Nephron (organoid): ENCODE results near the gene ARHGEF3.

Experiments used
- H3K27ac Mint-ChIP-seq, 3 experiments: 2 replicates each; pipeline ENCODE4 v1.8.0; 2020; ENCODE audit warnings: mixed read lengths in 3 of 3, mild to moderate bottlenecking in 2 of 3, moderate library complexity in 1 of 3
- H3K27me3 Mint-ChIP-seq: 2 replicates; pipeline ENCODE4 v1.8.0; 2021; ENCODE audit warnings: low read depth, mild to moderate bottlenecking, moderate library complexity, mixed read lengths
- H3K36me3 Mint-ChIP-seq: 2 replicates; pipeline ENCODE4 v1.8.0; 2020; ENCODE audit warnings: low read depth, mixed read lengths
- H3K4me1 Mint-ChIP-seq: 2 replicates; pipeline ENCODE4 v1.8.0; 2020; ENCODE audit warnings: mixed read lengths
- H3K4me3 Mint-ChIP-seq, 3 experiments: 2 replicates each; pipeline ENCODE4 v1.8.0; 2020; ENCODE audit warnings: mild to moderate bottlenecking in 3 of 3, mixed read lengths in 3 of 3, moderate library complexity in 2 of 3
- H3K9me3 Mint-ChIP-seq: 2 replicates; pipeline ENCODE4 v1.8.0; 2020; ENCODE audit warnings: mixed read lengths
- TF ChIP-seq, protein P1 (sequence below), 3 experiments: fragments of 200-600 bp; sonication (generic); IDR thresholded peaks; one replicate each; pipeline ENCODE4 v1.5.0; 2021; ENCODE audit warnings: antibody characterized with exemption in 3 of 3; ENCODE audit not compliant: unreplicated experiment in 3 of 3

The ARHGEF3 gene

DNA sequence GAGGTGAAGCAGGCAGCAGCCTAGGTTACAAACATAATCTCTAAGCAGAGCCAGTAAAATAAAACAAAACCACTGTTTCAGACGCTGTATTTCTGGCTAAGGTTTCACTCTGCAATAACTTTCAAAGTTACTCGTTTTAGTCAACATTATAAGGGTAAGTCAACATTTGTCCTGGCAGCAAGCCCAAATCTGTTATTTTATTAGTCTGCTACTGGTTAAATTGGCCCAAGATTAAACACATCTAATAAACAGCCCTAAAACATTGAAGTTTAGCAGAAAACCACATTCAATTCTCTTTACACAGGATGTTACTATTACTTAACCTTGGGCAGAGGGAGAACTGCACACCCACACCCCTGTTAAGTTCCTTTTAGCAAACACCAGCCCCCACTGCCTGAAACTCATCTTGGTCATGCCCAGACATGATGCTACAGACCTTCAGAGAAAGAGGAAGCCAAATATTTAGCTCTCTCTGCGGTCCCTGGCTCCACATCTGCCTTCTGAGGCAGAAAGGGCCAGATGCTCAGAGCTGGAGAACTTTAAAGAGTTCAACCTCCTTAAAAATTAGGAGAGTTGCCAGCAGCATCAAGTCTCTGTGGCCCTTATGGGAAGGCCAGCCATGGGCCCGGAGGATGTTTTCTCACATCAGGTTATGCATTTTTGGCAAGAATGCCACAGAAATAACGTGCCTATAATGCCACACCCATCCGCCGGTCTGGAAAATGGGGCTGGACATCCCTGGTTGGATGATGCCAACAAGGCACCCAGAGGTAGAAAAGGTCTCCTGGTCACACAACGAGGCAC is 17.9 kb downstream of the ARHGEF3 start:
- H3K27ac Mint-ChIP-seq, result peak overlapping the region; percentile 80 to 91 (median 81)
- TF ChIP-seq, protein P1, sequence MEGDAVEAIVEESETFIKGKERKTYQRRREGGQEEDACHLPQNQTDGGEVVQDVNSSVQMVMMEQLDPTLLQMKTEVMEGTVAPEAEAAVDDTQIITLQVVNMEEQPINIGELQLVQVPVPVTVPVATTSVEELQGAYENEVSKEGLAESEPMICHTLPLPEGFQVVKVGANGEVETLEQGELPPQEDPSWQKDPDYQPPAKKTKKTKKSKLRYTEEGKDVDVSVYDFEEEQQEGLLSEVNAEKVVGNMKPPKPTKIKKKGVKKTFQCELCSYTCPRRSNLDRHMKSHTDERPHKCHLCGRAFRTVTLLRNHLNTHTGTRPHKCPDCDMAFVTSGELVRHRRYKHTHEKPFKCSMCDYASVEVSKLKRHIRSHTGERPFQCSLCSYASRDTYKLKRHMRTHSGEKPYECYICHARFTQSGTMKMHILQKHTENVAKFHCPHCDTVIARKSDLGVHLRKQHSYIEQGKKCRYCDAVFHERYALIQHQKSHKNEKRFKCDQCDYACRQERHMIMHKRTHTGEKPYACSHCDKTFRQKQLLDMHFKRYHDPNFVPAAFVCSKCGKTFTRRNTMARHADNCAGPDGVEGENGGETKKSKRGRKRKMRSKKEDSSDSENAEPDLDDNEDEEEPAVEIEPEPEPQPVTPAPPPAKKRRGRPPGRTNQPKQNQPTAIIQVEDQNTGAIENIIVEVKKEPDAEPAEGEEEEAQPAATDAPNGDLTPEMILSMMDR (IDR thresholded peaks at IDR 0.05; ENCODE audit: unreplicated experiment in 3 of 3), result no peak
- peaks cover 4% of the 10 kb centered on the region for H3K36me3 Mint-ChIP-seq
- no peaks in the 10 kb centered on the region for H3K27me3 Mint-ChIP-seq
- no peaks in the 10 kb centered on the region for H3K9me3 Mint-ChIP-seq
- H3K4me1 Mint-ChIP-seq, result peaks cover 63% of the 10 kb centered on the region
- peak overlapping the region in 2 of 3 experiments; percentile 31 to 38 for H3K4me3 Mint-ChIP-seq

DNA sequence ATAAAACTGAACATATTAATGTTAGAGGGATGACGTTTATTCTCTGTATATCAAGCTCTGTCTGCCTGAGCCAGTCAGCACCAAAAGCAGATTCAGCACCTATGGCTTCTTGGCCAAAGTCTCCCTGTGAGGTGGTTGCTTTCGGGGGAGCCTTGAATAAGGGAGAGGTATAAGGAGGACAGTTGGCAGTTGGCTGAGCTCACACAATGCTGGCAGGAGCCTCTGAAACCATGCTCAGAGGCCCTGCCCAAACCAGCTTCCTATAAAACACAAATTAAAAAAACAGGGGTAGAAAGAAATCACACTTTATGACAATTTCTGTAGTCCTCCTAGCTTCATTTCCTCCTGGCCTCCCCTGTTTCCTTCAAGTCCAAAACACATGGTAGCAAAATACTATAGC is 18.8 kb downstream of the ARHGEF3 start:
- Mint-ChIP-seq H3K4me1 (peaks cover 60% of the 10 kb centered on the region), H3K36me3 (peaks cover 4% of the 10 kb centered on the region), H3K27me3 (no peaks in the 10 kb centered on the region), H3K9me3 (no peaks in the 10 kb centered on the region), H3K4me3 (peak overlapping the region in 2 of 3 experiments; percentile 34 to 40), H3K27ac (peak overlapping the region; percentile 80 to 91 (median 81))
- TF ChIP-seq, protein P1 (IDR thresholded peaks at IDR 0.05; ENCODE audit: unreplicated experiment in 3 of 3), result no peak

DNA sequence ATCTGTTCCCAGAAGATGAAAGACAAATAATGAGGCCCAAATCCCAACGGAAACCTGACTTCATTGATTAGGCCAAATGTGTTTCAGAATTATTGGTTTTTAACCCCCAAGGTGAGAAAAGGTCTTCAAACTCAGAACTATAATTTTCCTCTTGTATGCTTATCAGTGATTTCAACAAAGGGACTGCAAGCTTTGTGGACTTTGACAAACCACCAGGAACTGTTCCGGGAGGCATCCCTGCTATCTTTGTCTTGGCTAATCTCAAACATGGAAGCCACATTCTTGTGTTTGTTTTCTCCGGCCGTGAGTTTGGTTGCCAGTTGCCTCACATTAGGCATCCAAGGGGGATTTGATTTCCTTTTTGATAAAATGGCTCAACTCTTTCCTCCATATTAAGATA is 19.5 kb downstream of the ARHGEF3 start:
- Mint-ChIP-seq H3K4me1 (peaks cover 63% of the 10 kb centered on the region), H3K27me3 (no peaks in the 10 kb centered on the region), H3K4me3 (no peak overlapping the region), H3K27ac (peak overlapping the region; percentile 37 to 81 (median 80)), H3K36me3 (peaks cover 4% of the 10 kb centered on the region), H3K9me3 (no peaks in the 10 kb centered on the region)
- TF ChIP-seq, protein P1 (IDR thresholded peaks at IDR 0.05; ENCODE audit: unreplicated experiment in 3 of 3), result no peak

DNA sequence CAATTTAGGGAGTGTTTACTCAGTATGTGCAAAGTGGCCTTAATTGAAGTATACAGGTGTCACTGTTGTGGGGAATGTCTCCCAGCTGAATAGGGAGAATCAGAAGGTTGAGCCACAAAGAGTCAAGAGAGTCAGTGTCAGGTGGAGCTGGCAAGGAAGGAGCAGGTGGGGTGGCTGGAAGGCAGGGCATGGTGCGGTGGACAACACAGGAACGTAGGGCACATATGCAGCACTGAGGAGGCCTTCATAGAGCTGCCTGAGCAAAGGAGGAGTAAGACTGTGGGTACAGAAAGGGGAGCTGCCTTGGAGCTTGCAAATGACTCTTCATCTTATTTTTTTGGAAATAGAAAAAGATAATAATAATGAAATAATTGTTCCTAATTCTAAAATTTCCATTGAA is 20.0 kb downstream of the ARHGEF3 start:
- Mint-ChIP-seq H3K9me3 (no peaks in the 10 kb centered on the region), H3K27ac (peak overlapping the region; percentile 37 to 81 (median 68)), H3K27me3 (no peaks in the 10 kb centered on the region), H3K36me3 (peaks cover 4% of the 10 kb centered on the region), H3K4me1 (peaks cover 62% of the 10 kb centered on the region), H3K4me3 (peak overlapping the region in 2 of 3 experiments; percentile 26 to 37)
- TF ChIP-seq, protein P1 (IDR thresholded peaks at IDR 0.05; ENCODE audit: unreplicated experiment in 3 of 3), result no peak

DNA sequence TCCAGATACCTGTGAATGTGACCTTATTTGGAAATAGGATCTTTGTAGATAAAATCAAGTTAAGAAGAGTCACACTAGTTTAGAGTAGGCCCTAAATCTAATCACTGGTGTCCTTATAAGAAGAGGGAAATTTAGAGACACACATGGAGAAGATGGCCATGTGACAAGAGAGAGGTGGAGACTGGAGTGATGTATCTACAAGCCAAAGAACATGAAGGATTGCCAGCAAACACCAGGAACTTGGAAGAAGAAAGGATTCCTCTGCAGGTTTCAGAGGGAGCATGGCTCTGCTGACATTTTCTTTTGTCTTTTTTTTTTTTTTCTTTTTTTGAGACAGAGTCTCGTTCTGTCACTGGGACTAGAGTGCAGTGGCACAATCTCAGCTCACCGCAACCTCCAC is 20.8 kb downstream of the ARHGEF3 start:
- Mint-ChIP-seq H3K27ac (peak overlapping the region in 1 of 3 experiments; percentile 21), H3K4me1 (peaks cover 65% of the 10 kb centered on the region), H3K27me3 (no peaks in the 10 kb centered on the region), H3K9me3 (no peaks in the 10 kb centered on the region), H3K36me3 (peaks cover 4% of the 10 kb centered on the region), H3K4me3 (no peak overlapping the region)
- TF ChIP-seq, protein P1 (IDR thresholded peaks at IDR 0.05; ENCODE audit: unreplicated experiment in 3 of 3), result no peak

DNA sequence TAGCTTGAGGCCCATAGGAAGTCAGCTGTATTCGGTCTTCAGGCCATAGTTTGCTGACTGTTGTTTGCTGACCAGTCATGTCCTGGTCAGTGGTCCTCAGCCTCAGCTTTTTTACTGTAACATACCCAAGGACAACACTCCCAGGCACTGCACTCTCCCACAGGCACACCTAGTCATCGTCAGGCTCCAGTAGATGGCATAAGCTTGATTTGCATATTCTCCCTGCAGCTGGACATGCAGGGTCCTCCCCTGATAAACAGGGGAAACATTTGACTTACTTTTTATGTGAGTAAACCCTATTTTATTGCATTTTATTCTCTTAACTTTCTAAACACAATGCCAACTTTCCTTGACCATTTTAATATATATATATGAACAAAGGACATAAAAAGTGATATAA is 22.9 kb downstream of the ARHGEF3 start:
- peaks cover 61% of the 10 kb centered on the region for H3K4me1 Mint-ChIP-seq
- H3K9me3 Mint-ChIP-seq, result no peaks in the 10 kb centered on the region
- peak overlapping the region in 2 of 3 experiments; percentile 28 to 43 for H3K27ac Mint-ChIP-seq
- no peak overlapping the region for H3K4me3 Mint-ChIP-seq
- H3K36me3 Mint-ChIP-seq, result peaks cover 6% of the 10 kb centered on the region
- TF ChIP-seq, protein P1 (IDR thresholded peaks at IDR 0.05; ENCODE audit: unreplicated experiment in 3 of 3), result no peak
- no peaks in the 10 kb centered on the region for H3K27me3 Mint-ChIP-seq
